ENCODE data around the gene IL17RC. TPM values are rescaled to one million over a fixed set of nuclear protein-coding genes. Genes with fewer than 3 reads are reported as not detected.

The IL17RC gene
- total and polyA plus RNA-seq, 2 of the 8 experiments (the other 6 are each of a cell fraction or from before 2014, with no cell fraction given) = 11.8 to 13.0 TPM

GRCh38 chr3:9934993-9935392 lies 18.1 kb downstream of the IL17RC start:
- ChIA-PET CTCF (ENCODE audit: partially characterized antibody) (interaction anchor here (0.6 to 7.5 kb wide), 15 partner anchors 8 to 128 kb away, joined by 3 to 86 read pairs (median 3); partner anchors contain the start of genes IL17RC and PRRT3), POLR2A (ENCODE audit: partially characterized antibody) (interaction anchor here (1.0 to 5.9 kb wide), 7 partner anchors 8 to 91 kb away, joined by 3 to 43 read pairs (median 5); partner anchors contain the start of gene RPUSD3)
- Histone ChIP-seq H4K20me1 (replicated peaks in 1 of 2; ENCODE audit: control insufficient read depth in 1 of 2, insufficient read depth in 2 of 2, low read length in 2 of 2) (no peaks in the 10 kb centered on the region), H3K79me2 (ENCODE audit: control insufficient read depth in 1 of 2, insufficient read depth in 2 of 2, low read length in 2 of 2) (no peaks in the 10 kb centered on the region), H3K36me3 (ENCODE audit: control insufficient read depth in 2 of 4, insufficient read depth in 4 of 4, low read length in 3 of 4) (no peaks in the 10 kb centered on the region), H4K91ac (replicated peaks; ENCODE audit: insufficient read length, low read length) (no peak overlapping the region), H3K56ac (replicated peaks; ENCODE audit: insufficient read length, low read depth, low read length) (no peak overlapping the region), H3K4ac (replicated peaks; ENCODE audit: insufficient read length, low read depth, low read length) (no peak overlapping the region), H2BK15ac (ENCODE audit: low read length) (no peak overlapping the region), H2BK12ac (ENCODE audit: low read depth, low read length) (no peak overlapping the region), H3K18ac (ENCODE audit: extremely low read depth, low read length) (no peak overlapping the region), H3K27me3 (replicated peaks in 1 of 4; ENCODE audit: control insufficient read depth in 3 of 4, extremely low read depth in 1 of 4, insufficient read depth in 3 of 4, low read length in 3 of 4) (peaks cover 0 to 3% (median 0%) of the 10 kb centered on the region in 4 experiments; a peak in 1 of 7 replicates), H3K4me2 (ENCODE audit: insufficient read depth in 1 of 2, low read depth in 2 of 2, low read length in 2 of 2) (no peak overlapping the region; a peak in 1 of 4 replicates), H2BK20ac (ENCODE audit: low read length) (no peak overlapping the region), H2AK5ac (ENCODE audit: low read depth, low read length) (no peak overlapping the region), H3K23me2 (ENCODE audit: low read depth, low read length) (peaks cover 13% of the 10 kb centered on the region; the same call in 1 of the 2 replicates), H3K4me3 (ENCODE audit: extremely low read depth in 1 of 4, insufficient read depth in 2 of 4, low read depth in 3 of 4, low read length in 4 of 4) (no peak overlapping the region), H3K27ac (ENCODE audit: low read depth, low read length) (no peak overlapping the region), H2BK120ac (replicated peaks; ENCODE audit: low read depth, low read length) (no peak overlapping the region), H3K79me1 (ENCODE audit: low read depth, low read length) (no peaks in the 10 kb centered on the region), H3K9me3 (ENCODE audit: insufficient read depth in 2 of 2, low read depth in 1 of 2, low read length in 1 of 2) (no peaks in the 10 kb centered on the region), H4K5ac (ENCODE audit: insufficient read length, low read depth, low read length) (no peak overlapping the region), H3K4me1 (replicated peaks in 1 of 4; ENCODE audit: control insufficient read depth in 3 of 4, insufficient read depth in 4 of 4, low read length in 3 of 4) (peaks cover 0 to 10% (median 5%) of the 10 kb centered on the region in 4 experiments; a peak in 6 of 7 replicates), H3K23ac (ENCODE audit: insufficient read length) (no peak overlapping the region), H3K14ac (ENCODE audit: insufficient read length) (no peak overlapping the region), H4K8ac (ENCODE audit: extremely low read depth, insufficient read depth, low read length) (no peak overlapping the region), H2BK5ac (ENCODE audit: low read depth, low read length) (no peak overlapping the region), H2AFZ (ENCODE audit: low read length) (no peak overlapping the region), H3K9ac (replicated peaks in 1 of 4; ENCODE audit: extremely low read depth in 1 of 4, low read depth in 3 of 4, low read length in 3 of 4) (no peak overlapping the region)
- no peak for DNase-seq (ENCODE audit: low read depth in 1 of 2, low spot score in 2 of 2)
- no peak for FAIRE-seq
- TF ChIP-seq SIN3A (conservative IDR thresholded peaks at IDR 0.05 in 1 of 2, IDR thresholded peaks at IDR 0.05 in 1 of 2; ENCODE audit: low read depth in 1 of 2, low read length in 2 of 2) (no peak), TAF7 (optimal IDR thresholded peaks at IDR 0.05; ENCODE audit: borderline replicate concordance, low read depth, low read length) (no peak), FOSL1 (IDR thresholded peaks at IDR 0.05; ENCODE audit: insufficient read depth, low read depth, low read length) (no peak), CREB1 (IDR thresholded peaks at IDR 0.05) (no peak), SIX5 (IDR thresholded peaks at IDR 0.05; ENCODE audit: low read depth, low read length) (no peak), TCF12 (IDR thresholded peaks at IDR 0.05; ENCODE audit: low read depth, low read length) (no peak), HDAC2 (IDR thresholded peaks at IDR 0.05; ENCODE audit: borderline replicate concordance in 1 of 2, low read depth in 2 of 2, low read length in 2 of 2) (no peak), BRCA1 (IDR thresholded peaks at IDR 0.05; ENCODE audit: low read depth, low read length) (no peak), CBX5 (IDR thresholded peaks at IDR 0.05; ENCODE audit: low read depth, low read length) (no peak)
- 83% methylated on average over 4 of the region's 4 CpGs; no CpG with 5 or more reads in 1 of the 2 experiments for WGBS, 2 experiments (ENCODE audit: extremely low coverage in 1 of 2, insufficient coverage in 1 of 2, insufficient read length in 1 of 2, insufficient replicate concordance in 2 of 2, low coverage in 1 of 2, low lambda C conversion rate in 2 of 2, missing lambda C conversion rate in 1 of 2)
